Endothelial cell (in vitro differentiated cells): Measurements from ENCODE around the gene LCOR. TPM values are rescaled to one million over a fixed set of nuclear protein-coding genes. Genes with fewer than 3 reads are reported as not detected.

Source experiments
- DNase-seq: peaks from one replicate; pipeline ENCODE4 v3.0.0; 2021; ENCODE audit warnings: low spot score
- H3K27ac Mint-ChIP-seq: one replicate; pipeline ENCODE4 v1.8.0; 2021; ENCODE audit warnings: mixed read lengths, inconsistent platforms; ENCODE audit not compliant: unreplicated experiment
- H3K27me3 Mint-ChIP-seq: one replicate; pipeline ENCODE4 v1.8.0; 2021; ENCODE audit warnings: mild to moderate bottlenecking, moderate library complexity, mixed read lengths, inconsistent platforms; ENCODE audit not compliant: unreplicated experiment
- H3K36me3 Mint-ChIP-seq: one replicate; pipeline ENCODE4 v1.8.0; 2021; ENCODE audit warnings: mild to moderate bottlenecking, low read depth, mixed read lengths, inconsistent platforms; ENCODE audit not compliant: unreplicated experiment
- H3K4me1 Mint-ChIP-seq: one replicate; pipeline ENCODE4 v1.8.0; 2021; ENCODE audit warnings: mild to moderate bottlenecking, mixed read lengths, inconsistent platforms; ENCODE audit not compliant: unreplicated experiment
- H3K4me3 Mint-ChIP-seq: one replicate; pipeline ENCODE4 v1.8.0; 2021; ENCODE audit warnings: mild to moderate bottlenecking, mixed read lengths, inconsistent platforms; ENCODE audit not compliant: unreplicated experiment
- H3K9me3 Mint-ChIP-seq: one replicate; pipeline ENCODE4 v1.8.0; 2021; ENCODE audit warnings: mixed read lengths, inconsistent platforms; ENCODE audit not compliant: unreplicated experiment
- microRNA-seq: library from miRNA; unstranded; fragments of <30 nt; microRNA quantifications from one replicate; pipeline ENCODE4, GENCODE V29; 2020; ENCODE audit not compliant: unreplicated experiment
- total RNA-seq: library from RNA; stranded (reverse); fragmentation: NEBNext Ultra II Directional; extraction: Animal tissue kit (Norgen Biotek cat#: 25700); gene quantifications from one replicate; pipeline ENCODE4 v1.2.1, GENCODE V29; 2021; ENCODE audit not compliant: unreplicated experiment
- TF ChIP-seq, protein P1 (sequence below): fragments of 200-600 bp; sonication (generic); IDR thresholded peaks from one replicate; pipeline ENCODE4 v1.5.0; 2021; ENCODE audit warnings: antibody characterized with exemption; ENCODE audit not compliant: unreplicated experiment

LCOR gene
- total RNA-seq, 1 donor from 2014 or later = 36.6 TPM

- Mint-ChIP-seq H3K4me1 (no peaks in the 10 kb centered on the region), H3K36me3 (no peaks in the 10 kb centered on the region), H3K4me3 (no peak overlapping the region), H3K9me3 (no peaks in the 10 kb centered on the region), H3K27me3 (peaks cover 9% of the 10 kb centered on the region), H3K27ac (no peak overlapping the region)
- TF ChIP-seq, protein P1, sequence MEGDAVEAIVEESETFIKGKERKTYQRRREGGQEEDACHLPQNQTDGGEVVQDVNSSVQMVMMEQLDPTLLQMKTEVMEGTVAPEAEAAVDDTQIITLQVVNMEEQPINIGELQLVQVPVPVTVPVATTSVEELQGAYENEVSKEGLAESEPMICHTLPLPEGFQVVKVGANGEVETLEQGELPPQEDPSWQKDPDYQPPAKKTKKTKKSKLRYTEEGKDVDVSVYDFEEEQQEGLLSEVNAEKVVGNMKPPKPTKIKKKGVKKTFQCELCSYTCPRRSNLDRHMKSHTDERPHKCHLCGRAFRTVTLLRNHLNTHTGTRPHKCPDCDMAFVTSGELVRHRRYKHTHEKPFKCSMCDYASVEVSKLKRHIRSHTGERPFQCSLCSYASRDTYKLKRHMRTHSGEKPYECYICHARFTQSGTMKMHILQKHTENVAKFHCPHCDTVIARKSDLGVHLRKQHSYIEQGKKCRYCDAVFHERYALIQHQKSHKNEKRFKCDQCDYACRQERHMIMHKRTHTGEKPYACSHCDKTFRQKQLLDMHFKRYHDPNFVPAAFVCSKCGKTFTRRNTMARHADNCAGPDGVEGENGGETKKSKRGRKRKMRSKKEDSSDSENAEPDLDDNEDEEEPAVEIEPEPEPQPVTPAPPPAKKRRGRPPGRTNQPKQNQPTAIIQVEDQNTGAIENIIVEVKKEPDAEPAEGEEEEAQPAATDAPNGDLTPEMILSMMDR = no peak
- DNase-seq = no peak
Measured at GRCh38 chr10:97042716-97043562, 210.8 kb downstream of the LCOR start.

DNA sequence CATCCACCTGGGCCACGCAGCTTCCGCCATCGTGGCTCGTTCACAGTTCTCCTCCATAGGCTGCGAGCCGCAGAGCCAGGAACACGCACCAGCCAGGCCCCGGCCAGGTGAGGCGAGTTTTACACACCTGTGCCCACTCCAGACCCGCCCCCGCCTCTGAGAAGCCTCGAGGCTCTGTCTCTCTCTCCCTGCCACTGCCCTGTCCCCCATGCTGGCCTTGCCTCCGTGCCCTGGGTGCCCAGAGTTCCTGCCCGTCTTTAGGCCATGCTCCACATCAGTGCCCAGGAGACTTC lies 211.4 kb downstream of the LCOR start:
- H3K36me3 Mint-ChIP-seq = no peaks in the 10 kb centered on the region
- H3K4me1 Mint-ChIP-seq = no peaks in the 10 kb centered on the region
- no peaks in the 10 kb centered on the region for H3K9me3 Mint-ChIP-seq
- H3K4me3 Mint-ChIP-seq = no peak overlapping the region
- TF ChIP-seq, protein P1 = no peak
- H3K27ac Mint-ChIP-seq = no peak overlapping the region
- H3K27me3 Mint-ChIP-seq = peaks cover 7% of the 10 kb centered on the region
- DNase-seq = no peak

Small RNAs within 50 kb of the gene (microRNA-seq; reads per million reads assigned to microRNA genes)
- gene MIR607 = not detected

Other genes starting within 250 kb of the LCOR start
- gene TM9SF3, start 245.3 kb upstream of the LCOR start, total RNA-seq = 157 TPM
- gene PIK3AP1, start 111.8 kb upstream of the LCOR start, total RNA-seq = 9.0 TPM